Duodenal mucosa (tissue), 2 donors: ENCODE results near the gene SEC22A.

Experiments
- H3K27ac ChIP-seq: one replicate; pipeline ENCODE4 v1.7.0; 2013; ENCODE audit warnings: low read depth, low read length
- H3K27me3 ChIP-seq, 2 donors: one replicate each; pipeline ENCODE4 v1.7.0; 2013; ENCODE audit warnings: low read length in 2 of 2, control low read depth in 1 of 2; ENCODE audit not compliant: insufficient read depth in 2 of 2, control insufficient read depth in 1 of 2
- H3K36me3 ChIP-seq, 2 donors: one replicate each; pipeline ENCODE4 v1.7.0; 2013; ENCODE audit warnings: low read length in 2 of 2, control low read depth in 1 of 2; ENCODE audit not compliant: insufficient read depth in 2 of 2, control insufficient read depth in 1 of 2
- H3K4me1 ChIP-seq, 2 donors: one replicate each; pipeline ENCODE4 v1.7.0; 2013; ENCODE audit warnings: low read length in 2 of 2, control low read depth in 1 of 2; ENCODE audit not compliant: insufficient read depth in 2 of 2, control insufficient read depth in 1 of 2
- H3K4me3 ChIP-seq, 2 donors: one replicate each; pipeline ENCODE4 v1.7.0; 2013; ENCODE audit warnings: low read length in 2 of 2, low read depth in 1 of 2
- H3K9ac ChIP-seq, 2 donors: one replicate each; pipeline ENCODE4 v1.7.0; 2013; ENCODE audit warnings: low read length in 2 of 2, low read depth in 1 of 2
- H3K9me3 ChIP-seq, 2 donors: one replicate each; pipeline ENCODE4 v1.7.0; 2013; ENCODE audit warnings: low read length in 2 of 2, control low read depth in 1 of 2; ENCODE audit not compliant: control insufficient read depth in 1 of 2

SEC22A gene

DNA sequence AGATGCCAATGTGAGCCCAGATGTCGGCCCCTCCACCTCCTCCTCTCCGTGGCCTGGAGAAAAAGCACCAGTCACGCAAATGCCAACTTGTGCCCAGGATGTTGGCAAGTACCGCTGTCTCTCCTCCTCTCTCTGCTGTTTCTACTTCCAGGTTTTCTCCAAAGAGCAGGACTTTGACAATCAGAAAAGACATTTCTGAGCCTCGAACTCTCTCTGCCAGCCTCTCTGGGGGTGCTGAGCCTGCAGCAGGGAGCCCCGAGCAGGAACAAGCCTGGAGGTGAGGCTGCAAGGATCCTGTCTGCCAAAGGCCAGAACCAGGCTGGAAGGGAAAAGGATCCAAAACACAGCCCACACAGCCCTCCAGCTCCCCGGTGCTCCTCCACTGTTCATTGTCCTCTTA is 89.7 kb downstream of the SEC22A start:
- no peaks in the 10 kb centered on the region for H3K27me3 ChIP-seq
- H3K36me3 ChIP-seq, result no peaks in the 10 kb centered on the region

DNA sequence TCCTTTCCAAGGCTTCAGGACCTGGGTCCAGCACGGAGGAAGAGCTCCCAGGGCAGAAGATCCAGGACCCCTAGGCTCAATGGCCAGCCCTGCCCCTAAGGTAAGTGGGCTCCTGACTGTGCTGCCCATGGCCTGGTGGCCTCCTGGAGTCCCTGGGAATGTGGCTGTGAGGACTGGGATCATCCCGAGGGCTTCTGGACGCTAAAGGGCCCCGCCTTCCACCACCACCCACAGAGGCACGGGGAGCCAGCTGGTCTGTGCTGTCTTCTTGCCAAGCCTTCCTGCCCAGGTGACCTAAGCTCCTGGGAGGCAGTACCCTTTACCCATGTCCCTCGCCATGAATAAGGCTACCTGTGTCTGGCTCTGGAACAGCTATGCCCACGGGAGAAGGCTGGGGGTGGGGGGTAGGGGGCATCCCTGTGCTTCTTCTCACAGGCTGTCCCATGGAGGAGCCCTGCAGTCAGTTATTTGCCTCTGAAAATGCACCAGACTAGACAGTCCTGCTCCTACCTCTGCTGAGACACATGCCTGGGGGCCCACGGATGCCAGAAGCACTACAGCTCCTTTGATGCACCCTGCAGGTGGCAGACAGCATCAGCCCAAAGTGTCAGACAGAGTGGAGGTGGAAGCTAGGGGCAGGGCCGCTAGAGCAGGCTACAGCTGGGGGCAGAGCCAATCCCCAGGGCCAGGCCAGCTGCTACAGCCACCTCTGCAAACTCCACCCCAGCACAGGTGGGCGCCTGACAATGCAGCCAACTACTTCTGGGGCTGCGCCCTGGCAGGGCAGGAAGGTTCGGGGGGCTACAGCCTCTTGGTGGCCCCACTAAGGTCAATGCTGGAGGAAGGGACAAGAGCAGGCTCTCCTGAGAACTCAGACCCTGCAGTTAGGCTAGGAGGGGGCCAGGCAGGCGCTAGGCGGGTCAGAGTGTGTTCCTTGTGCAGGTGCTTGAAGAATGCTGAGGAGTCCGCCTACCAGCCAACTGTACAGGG is 90.9 kb downstream of the SEC22A start:
- no peak overlapping the region for H3K27ac ChIP-seq
- H3K9ac ChIP-seq, result no peak overlapping the region
- no peaks in the 10 kb centered on the region for H3K4me1 ChIP-seq
- H3K27me3 ChIP-seq, result no peaks in the 10 kb centered on the region
- no peaks in the 10 kb centered on the region for H3K9me3 ChIP-seq
- no peak overlapping the region for H3K4me3 ChIP-seq
- H3K36me3 ChIP-seq, result no peaks in the 10 kb centered on the region

More for the DNA sequence above, 89.7 kb downstream of the SEC22A start:
- no peak overlapping the region for H3K4me3 ChIP-seq
- H3K4me1 ChIP-seq, result no peaks in the 10 kb centered on the region
- no peaks in the 10 kb centered on the region for H3K9me3 ChIP-seq
- no peak overlapping the region for H3K9ac ChIP-seq
- H3K27ac ChIP-seq, result no peak overlapping the region

DNA sequence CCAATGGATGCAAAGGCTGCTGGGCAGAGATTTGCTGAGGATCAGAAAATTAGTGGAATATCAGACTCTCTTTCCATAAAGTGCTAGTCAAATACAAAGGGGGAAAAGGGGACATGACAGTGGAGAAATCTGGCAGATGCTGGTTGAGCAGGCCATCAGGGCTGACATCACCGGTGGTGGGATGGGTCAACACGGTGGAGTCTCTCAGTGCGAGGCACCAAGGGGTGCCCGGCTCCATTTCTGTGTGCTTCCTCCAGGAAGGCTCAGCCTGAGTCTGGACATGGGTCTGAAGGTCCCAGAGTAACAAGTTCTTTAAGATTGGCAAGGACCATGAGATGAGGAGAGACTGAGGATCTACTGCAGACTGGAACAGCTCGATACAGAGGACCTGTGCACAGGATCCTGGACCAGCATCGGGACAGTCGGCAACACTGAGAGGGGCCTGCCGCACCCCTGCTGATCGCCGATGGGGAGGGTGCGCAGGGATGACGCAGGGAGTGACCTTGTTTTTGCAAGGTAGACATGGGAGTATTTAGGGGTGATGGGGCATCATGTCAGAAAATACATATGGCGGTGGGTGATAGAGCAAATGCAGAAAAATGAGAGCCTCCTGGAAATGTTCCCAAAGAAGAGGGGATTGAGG is 92.7 kb downstream of the SEC22A start:
- Histone ChIP-seq H3K27me3 (no peaks in the 10 kb centered on the region), H3K4me1 (no peaks in the 10 kb centered on the region), H3K9me3 (no peaks in the 10 kb centered on the region), H3K9ac (no peak overlapping the region), H3K36me3 (no peaks in the 10 kb centered on the region), H3K4me3 (no peak overlapping the region), H3K27ac (no peak overlapping the region)

DNA sequence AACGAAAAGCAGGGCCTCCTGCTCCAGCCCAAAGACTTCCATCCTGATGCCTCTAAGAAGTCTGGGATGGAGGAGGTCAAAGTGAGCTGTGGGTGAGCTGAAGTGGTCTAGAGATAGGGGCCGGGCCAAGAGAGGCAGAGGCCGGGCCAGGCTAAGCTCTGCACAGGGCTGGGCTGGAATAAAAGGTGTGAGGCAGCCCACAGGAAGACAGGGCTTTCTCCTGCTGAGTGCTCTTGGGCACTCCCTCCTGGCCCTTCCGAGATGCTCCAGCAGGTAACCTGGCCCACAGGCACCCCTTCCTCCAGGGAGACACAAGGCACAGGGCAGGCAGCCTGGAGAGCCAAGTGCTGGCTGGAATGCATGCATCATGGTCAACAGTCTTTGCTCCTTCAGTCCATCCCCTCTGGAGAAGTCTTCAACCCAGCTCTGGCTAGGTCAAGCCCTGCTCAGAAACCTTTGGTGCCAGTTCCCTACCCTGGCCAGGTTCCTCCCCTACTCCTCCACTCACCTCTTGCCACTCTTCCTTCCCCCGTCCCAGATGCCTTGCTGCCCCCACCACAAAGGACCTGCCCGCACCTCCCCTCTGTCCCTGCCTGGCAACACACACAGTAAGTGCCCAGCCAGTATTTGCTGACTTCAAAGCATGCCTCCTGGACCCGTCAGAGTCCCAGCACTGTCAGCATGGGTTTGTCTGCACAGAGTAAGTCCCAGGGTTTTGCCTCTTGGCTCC is 93.6 kb downstream of the SEC22A start:
- no peak overlapping the region for H3K9ac ChIP-seq
- no peak overlapping the region for H3K4me3 ChIP-seq
- no peaks in the 10 kb centered on the region for H3K9me3 ChIP-seq
- no peaks in the 10 kb centered on the region for H3K4me1 ChIP-seq
- H3K36me3 ChIP-seq, result no peaks in the 10 kb centered on the region
- no peaks in the 10 kb centered on the region for H3K27me3 ChIP-seq
- no peak overlapping the region for H3K27ac ChIP-seq

DNA sequence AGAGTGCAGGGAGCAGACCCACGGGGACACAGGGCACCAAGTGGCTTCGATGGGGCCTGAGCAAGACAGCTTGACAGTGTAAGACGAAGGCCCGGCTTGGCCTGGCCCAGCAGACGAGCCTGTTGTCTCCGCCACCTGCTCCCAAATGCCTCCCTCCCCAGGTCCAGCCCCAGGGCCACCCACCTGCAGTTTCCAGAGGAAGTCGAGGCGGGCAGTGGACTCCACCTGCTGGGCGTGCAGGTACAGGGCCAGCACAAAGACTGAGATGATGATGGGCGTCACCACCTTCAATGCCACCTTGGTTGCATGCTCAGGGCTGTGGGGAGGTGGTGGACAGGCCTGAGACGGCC is 94.1 kb downstream of the SEC22A start:
- H3K4me3 ChIP-seq, result no peak overlapping the region
- no peaks in the 10 kb centered on the region for H3K9me3 ChIP-seq
- H3K36me3 ChIP-seq, result no peaks in the 10 kb centered on the region
- no peak overlapping the region for H3K9ac ChIP-seq
- no peaks in the 10 kb centered on the region for H3K4me1 ChIP-seq
- H3K27ac ChIP-seq, result no peak overlapping the region
- no peaks in the 10 kb centered on the region for H3K27me3 ChIP-seq

DNA sequence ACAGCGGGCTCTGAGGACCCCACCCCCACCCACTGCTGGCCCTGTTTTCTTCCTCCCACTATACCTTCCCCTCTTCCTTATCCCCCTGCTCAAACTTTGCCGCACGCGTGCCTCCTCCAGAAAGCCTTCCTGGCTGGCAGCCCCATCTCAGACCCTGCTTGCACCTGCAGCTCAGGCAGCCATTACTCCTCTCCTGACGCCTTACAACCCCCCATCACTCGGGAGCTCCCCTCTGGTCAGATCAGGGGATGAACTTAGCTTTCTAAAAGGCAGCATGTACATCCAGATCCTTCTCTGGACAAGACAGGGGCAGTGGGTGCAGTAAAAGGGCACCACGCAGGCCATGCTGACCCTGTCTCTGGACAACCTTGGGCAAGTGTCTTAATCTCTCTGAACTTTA is 94.5 kb downstream of the SEC22A start:
- H3K4me3 ChIP-seq, result no peak overlapping the region
- no peaks in the 10 kb centered on the region for H3K9me3 ChIP-seq
- no peaks in the 10 kb centered on the region for H3K4me1 ChIP-seq
- no peak overlapping the region for H3K9ac ChIP-seq
- no peak overlapping the region for H3K27ac ChIP-seq
- H3K36me3 ChIP-seq, result no peaks in the 10 kb centered on the region
- H3K27me3 ChIP-seq, result no peaks in the 10 kb centered on the region

DNA sequence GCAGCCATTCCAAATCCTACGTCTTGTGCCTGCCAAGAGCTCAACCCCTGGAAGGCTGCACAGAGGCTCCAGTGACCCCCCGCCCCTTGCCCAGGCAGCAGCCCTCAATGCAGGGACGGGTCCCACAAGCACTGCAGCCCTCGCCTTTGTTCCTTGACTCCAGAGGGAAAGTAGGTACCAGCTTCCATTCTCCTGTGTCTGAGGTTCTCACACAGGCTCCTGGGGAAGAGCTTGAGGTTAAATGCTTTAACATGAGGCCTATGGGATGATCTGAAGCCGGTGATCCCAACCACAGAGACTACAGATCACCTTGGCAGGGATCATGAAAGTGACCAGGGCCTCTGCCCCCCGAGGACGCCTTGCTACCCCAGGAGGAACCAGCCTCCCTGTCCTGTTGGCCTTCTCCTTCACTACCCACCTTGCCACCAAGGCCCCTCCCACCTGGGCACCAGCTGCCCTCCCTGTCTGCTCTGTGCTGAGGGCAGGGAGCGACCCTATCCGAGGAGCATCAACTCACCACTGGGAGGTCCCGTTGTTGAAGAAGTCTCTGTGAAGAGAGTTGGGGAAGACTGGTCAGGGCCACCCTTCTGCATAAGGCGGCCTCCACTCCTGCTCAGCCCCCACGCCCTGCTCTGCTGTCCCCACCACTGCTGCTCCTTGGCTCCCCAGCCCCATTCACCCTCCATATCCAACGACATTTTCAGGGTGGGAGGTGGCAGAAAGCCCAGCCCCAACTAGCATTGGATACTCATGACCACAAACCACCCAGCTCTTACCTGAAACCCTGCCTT is 95.3 kb downstream of the SEC22A start:
- Histone ChIP-seq H3K27ac (no peak overlapping the region), H3K4me3 (no peak overlapping the region), H3K9ac (no peak overlapping the region), H3K4me1 (no peaks in the 10 kb centered on the region), H3K36me3 (no peaks in the 10 kb centered on the region), H3K9me3 (no peaks in the 10 kb centered on the region), H3K27me3 (no peaks in the 10 kb centered on the region)

DNA sequence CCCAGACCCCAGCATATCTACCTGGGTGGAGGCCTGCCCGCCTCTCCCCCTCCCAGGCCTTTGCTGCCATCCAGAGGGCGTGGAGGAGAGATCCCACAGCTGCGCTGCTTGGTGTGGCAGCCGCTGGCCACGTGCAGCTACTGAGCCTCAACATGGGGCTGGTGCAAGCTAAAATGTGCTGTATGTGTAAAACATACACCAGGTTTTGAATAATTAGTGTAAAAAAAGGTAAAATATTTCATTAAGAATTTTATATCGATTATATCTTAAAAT is 95.8 kb downstream of the SEC22A start:
- Histone ChIP-seq H3K9me3 (no peaks in the 10 kb centered on the region), H3K36me3 (no peaks in the 10 kb centered on the region), H3K4me1 (no peaks in the 10 kb centered on the region), H3K9ac (no peak overlapping the region), H3K27me3 (no peaks in the 10 kb centered on the region), H3K4me3 (no peak overlapping the region), H3K27ac (no peak overlapping the region)

DNA sequence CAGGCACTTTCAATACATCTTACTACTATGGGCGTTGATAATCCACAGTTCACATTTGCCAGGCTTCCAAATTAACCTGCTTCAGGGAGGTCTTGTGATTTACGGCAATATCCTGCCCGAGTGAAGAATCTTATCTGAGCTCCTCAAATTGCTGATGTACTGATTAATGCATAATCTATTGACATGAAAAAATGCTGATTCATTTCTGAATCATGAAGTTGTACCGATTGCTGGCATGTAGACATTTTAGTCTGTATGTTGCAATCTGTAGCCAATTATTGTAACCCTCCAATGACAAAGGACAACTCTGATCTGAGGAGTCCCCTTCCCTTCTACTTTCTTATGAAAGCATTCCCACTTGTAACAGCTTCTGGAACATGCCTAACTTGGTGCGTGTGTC is 97.2 kb downstream of the SEC22A start:
- Histone ChIP-seq H3K9me3 (no peaks in the 10 kb centered on the region), H3K4me1 (no peaks in the 10 kb centered on the region), H3K4me3 (no peak overlapping the region), H3K36me3 (no peaks in the 10 kb centered on the region), H3K27me3 (no peaks in the 10 kb centered on the region), H3K9ac (no peak overlapping the region), H3K27ac (no peak overlapping the region)
